ENCODE data around the gene CCDC27. TPM values are rescaled to one million over a fixed set of nuclear protein-coding genes. Genes with fewer than 3 reads are reported as not detected.

CCDC27 gene
- total and polyA plus RNA-seq, 2 of the 8 experiments (the other 6 are each of a cell fraction or from before 2014, with no cell fraction given): 0.15 TPM; not detected in 1

DNA sequence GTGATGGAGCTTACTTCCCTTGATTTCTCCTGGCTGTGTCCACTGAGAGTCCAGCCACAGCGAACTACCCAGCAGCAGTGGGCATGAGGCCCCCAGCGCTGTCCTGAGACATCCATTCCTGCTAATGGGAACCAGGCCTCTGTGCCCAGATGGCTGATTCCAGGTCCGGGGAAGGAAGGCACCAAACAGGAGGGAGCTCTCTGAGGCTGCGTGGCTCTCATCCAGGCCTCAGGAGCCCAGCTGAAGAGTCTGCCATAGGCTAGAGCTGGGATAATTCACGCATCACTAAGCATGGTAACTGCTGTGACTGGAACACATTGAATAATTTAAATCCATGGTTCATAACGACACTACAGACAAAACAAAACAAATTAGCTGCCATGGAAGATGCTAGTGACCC lies 68.8 kb downstream of the CCDC27 start (continued):
- TF ChIP-seq, protein P1, sequence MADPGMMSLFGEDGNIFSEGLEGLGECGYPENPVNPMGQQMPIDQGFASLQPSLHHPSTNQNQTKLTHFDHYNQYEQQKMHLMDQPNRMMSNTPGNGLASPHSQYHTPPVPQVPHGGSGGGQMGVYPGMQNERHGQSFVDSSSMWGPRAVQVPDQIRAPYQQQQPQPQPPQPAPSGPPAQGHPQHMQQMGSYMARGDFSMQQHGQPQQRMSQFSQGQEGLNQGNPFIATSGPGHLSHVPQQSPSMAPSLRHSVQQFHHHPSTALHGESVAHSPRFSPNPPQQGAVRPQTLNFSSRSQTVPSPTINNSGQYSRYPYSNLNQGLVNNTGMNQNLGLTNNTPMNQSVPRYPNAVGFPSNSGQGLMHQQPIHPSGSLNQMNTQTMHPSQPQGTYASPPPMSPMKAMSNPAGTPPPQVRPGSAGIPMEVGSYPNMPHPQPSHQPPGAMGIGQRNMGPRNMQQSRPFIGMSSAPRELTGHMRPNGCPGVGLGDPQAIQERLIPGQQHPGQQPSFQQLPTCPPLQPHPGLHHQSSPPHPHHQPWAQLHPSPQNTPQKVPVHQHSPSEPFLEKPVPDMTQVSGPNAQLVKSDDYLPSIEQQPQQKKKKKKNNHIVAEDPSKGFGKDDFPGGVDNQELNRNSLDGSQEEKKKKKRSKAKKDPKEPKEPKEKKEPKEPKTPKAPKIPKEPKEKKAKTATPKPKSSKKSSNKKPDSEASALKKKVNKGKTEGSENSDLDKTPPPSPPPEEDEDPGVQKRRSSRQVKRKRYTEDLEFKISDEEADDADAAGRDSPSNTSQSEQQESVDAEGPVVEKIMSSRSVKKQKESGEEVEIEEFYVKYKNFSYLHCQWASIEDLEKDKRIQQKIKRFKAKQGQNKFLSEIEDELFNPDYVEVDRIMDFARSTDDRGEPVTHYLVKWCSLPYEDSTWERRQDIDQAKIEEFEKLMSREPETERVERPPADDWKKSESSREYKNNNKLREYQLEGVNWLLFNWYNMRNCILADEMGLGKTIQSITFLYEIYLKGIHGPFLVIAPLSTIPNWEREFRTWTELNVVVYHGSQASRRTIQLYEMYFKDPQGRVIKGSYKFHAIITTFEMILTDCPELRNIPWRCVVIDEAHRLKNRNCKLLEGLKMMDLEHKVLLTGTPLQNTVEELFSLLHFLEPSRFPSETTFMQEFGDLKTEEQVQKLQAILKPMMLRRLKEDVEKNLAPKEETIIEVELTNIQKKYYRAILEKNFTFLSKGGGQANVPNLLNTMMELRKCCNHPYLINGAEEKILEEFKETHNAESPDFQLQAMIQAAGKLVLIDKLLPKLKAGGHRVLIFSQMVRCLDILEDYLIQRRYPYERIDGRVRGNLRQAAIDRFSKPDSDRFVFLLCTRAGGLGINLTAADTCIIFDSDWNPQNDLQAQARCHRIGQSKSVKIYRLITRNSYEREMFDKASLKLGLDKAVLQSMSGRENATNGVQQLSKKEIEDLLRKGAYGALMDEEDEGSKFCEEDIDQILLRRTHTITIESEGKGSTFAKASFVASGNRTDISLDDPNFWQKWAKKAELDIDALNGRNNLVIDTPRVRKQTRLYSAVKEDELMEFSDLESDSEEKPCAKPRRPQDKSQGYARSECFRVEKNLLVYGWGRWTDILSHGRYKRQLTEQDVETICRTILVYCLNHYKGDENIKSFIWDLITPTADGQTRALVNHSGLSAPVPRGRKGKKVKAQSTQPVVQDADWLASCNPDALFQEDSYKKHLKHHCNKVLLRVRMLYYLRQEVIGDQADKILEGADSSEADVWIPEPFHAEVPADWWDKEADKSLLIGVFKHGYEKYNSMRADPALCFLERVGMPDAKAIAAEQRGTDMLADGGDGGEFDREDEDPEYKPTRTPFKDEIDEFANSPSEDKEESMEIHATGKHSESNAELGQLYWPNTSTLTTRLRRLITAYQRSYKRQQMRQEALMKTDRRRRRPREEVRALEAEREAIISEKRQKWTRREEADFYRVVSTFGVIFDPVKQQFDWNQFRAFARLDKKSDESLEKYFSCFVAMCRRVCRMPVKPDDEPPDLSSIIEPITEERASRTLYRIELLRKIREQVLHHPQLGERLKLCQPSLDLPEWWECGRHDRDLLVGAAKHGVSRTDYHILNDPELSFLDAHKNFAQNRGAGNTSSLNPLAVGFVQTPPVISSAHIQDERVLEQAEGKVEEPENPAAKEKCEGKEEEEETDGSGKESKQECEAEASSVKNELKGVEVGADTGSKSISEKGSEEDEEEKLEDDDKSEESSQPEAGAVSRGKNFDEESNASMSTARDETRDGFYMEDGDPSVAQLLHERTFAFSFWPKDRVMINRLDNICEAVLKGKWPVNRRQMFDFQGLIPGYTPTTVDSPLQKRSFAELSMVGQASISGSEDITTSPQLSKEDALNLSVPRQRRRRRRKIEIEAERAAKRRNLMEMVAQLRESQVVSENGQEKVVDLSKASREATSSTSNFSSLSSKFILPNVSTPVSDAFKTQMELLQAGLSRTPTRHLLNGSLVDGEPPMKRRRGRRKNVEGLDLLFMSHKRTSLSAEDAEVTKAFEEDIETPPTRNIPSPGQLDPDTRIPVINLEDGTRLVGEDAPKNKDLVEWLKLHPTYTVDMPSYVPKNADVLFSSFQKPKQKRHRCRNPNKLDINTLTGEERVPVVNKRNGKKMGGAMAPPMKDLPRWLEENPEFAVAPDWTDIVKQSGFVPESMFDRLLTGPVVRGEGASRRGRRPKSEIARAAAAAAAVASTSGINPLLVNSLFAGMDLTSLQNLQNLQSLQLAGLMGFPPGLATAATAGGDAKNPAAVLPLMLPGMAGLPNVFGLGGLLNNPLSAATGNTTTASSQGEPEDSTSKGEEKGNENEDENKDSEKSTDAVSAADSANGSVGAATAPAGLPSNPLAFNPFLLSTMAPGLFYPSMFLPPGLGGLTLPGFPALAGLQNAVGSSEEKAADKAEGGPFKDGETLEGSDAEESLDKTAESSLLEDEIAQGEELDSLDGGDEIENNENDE (IDR thresholded peaks at IDR 0.05; ENCODE audit: insufficient replicate concordance, low read length): no peak
- TF ChIP-seq RXRA (IDR thresholded peaks at IDR 0.05; ENCODE audit: insufficient read depth, low read depth, low read length) (no peak), ASH2L (IDR thresholded peaks at IDR 0.05; ENCODE audit: low read length) (no peak), NRF1 (IDR thresholded peaks at IDR 0.05; ENCODE audit: low read depth, low read length) (no peak), MAFK (IDR thresholded peaks at IDR 0.05; ENCODE audit: low read depth, low read length) (no peak), POU5F1 (IDR thresholded peaks at IDR 0.05; ENCODE audit: low read depth, low read length) (no peak), KDM1A (IDR thresholded peaks at IDR 0.05; ENCODE audit: borderline replicate concordance, low read length) (no peak)
- TF ChIP-seq, protein P2, sequence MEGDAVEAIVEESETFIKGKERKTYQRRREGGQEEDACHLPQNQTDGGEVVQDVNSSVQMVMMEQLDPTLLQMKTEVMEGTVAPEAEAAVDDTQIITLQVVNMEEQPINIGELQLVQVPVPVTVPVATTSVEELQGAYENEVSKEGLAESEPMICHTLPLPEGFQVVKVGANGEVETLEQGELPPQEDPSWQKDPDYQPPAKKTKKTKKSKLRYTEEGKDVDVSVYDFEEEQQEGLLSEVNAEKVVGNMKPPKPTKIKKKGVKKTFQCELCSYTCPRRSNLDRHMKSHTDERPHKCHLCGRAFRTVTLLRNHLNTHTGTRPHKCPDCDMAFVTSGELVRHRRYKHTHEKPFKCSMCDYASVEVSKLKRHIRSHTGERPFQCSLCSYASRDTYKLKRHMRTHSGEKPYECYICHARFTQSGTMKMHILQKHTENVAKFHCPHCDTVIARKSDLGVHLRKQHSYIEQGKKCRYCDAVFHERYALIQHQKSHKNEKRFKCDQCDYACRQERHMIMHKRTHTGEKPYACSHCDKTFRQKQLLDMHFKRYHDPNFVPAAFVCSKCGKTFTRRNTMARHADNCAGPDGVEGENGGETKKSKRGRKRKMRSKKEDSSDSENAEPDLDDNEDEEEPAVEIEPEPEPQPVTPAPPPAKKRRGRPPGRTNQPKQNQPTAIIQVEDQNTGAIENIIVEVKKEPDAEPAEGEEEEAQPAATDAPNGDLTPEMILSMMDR (IDR thresholded peaks at IDR 0.05; ENCODE audit: control extremely low read depth in 1 of 3, insufficient read depth in 1 of 3, low read depth in 1 of 3, low read length in 3 of 3): no peak
- TF ChIP-seq, protein P3, sequence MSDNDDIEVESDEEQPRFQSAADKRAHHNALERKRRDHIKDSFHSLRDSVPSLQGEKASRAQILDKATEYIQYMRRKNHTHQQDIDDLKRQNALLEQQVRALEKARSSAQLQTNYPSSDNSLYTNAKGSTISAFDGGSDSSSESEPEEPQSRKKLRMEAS (IDR thresholded peaks at IDR 0.05): no peak

Data from H1 (cell line).